Trophoblast cell (in vitro differentiated cells and primary cell): Measurements from ENCODE around the gene SCRN3.

Source experiments
- DNase-seq, 2 donors: peaks; one replicate each; pipeline ENCODE4 v3.0.0-alpha.2; 2016
- H2AFZ ChIP-seq: 2 replicates; pipeline ENCODE4 v1.6.1; 2013; ENCODE audit warnings: low read length, moderate library complexity, mild to moderate bottlenecking; ENCODE audit not compliant: insufficient read depth, poor library complexity
- H2AK5ac ChIP-seq: 2 replicates; pipeline ENCODE4 v1.6.1; 2013; ENCODE audit warnings: mild to moderate bottlenecking, low read length
- H2BK120ac ChIP-seq: 2 replicates; pipeline ENCODE4 v1.6.1; 2013; ENCODE audit warnings: low read length, mild to moderate bottlenecking, moderate library complexity; ENCODE audit not compliant: insufficient read depth, poor library complexity
- H2BK12ac ChIP-seq: 2 replicates; pipeline ENCODE4 v1.6.1; 2013; ENCODE audit warnings: mild to moderate bottlenecking, low read length, moderate library complexity
- H2BK5ac ChIP-seq: 2 replicates; pipeline ENCODE4 v1.6.1; 2013; ENCODE audit warnings: low read length, low read depth, moderate library complexity, mild to moderate bottlenecking; ENCODE audit not compliant: poor library complexity
- H3K14ac ChIP-seq: 2 replicates; pipeline ENCODE4 v1.6.1; 2013; ENCODE audit warnings: mild to moderate bottlenecking, low read length
- H3K18ac ChIP-seq: 2 replicates; pipeline ENCODE4 v1.6.1; 2013; ENCODE audit warnings: mild to moderate bottlenecking, low read length
- H3K23ac ChIP-seq: 2 replicates; pipeline ENCODE4 v1.6.1; 2013; ENCODE audit warnings: low read length
- H3K27ac ChIP-seq: 2 replicates; pipeline ENCODE4 v1.5.1; 2013; ENCODE audit warnings: low read depth, mild to moderate bottlenecking, inconsistent platforms, low read length, moderate library complexity
- H3K27me3 ChIP-seq: 2 replicates; pipeline ENCODE4 v1.6.1; 2013; ENCODE audit warnings: inconsistent platforms, mild to moderate bottlenecking, low read length, moderate library complexity; ENCODE audit not compliant: insufficient read depth
- H3K36me3 ChIP-seq, 2 experiments: 1 replicate in 1 of 2; 2 replicates in 1 of 2; pipeline ENCODE4 v1.6.1; 2013; ENCODE audit warnings: low read length in 2 of 2, mild to moderate bottlenecking in 2 of 2, moderate library complexity in 1 of 2; ENCODE audit not compliant: insufficient read depth in 2 of 2, control insufficient read depth in 1 of 2
- H3K4ac ChIP-seq: 2 replicates; pipeline ENCODE4 v1.6.1; 2013; ENCODE audit warnings: low read depth, mild to moderate bottlenecking, low read length, moderate library complexity
- H3K4me1 ChIP-seq, 2 experiments: 1 replicate in 1 of 2; 2 replicates in 1 of 2; pipeline ENCODE4 v1.6.1; 2013; ENCODE audit warnings: low read length in 2 of 2, mild to moderate bottlenecking in 2 of 2, moderate library complexity in 1 of 2; ENCODE audit not compliant: insufficient read depth in 2 of 2, control insufficient read depth in 1 of 2
- H3K4me2 ChIP-seq: 2 replicates; pipeline ENCODE4 v1.6.1; 2013; ENCODE audit warnings: inconsistent platforms, mild to moderate bottlenecking, low read length, moderate library complexity
- H3K4me3 ChIP-seq: 2 replicates; pipeline ENCODE4 v1.5.1; 2013; ENCODE audit warnings: mild to moderate bottlenecking, low read depth, low read length, inconsistent platforms
- H3K79me1 ChIP-seq: one replicate; pipeline ENCODE4 v1.6.1; 2013; ENCODE audit warnings: low read length
- H3K79me2 ChIP-seq: 2 replicates; pipeline ENCODE4 v1.6.1; 2013; ENCODE audit warnings: low read length, mild to moderate bottlenecking; ENCODE audit not compliant: control insufficient read depth, insufficient read depth, poor library complexity
- H3K9ac ChIP-seq: 2 replicates; pipeline ENCODE4 v1.6.1; 2013; ENCODE audit warnings: mild to moderate bottlenecking, low read length
- H3K9me3 ChIP-seq: 2 replicates; pipeline ENCODE4 v1.6.1; 2013; ENCODE audit warnings: low read depth, mild to moderate bottlenecking, control low read depth, inconsistent platforms, low read length; ENCODE audit not compliant: insufficient read depth
- H4K12ac ChIP-seq: 2 replicates; pipeline ENCODE4 v1.6.1; 2013; ENCODE audit warnings: low read depth, mild to moderate bottlenecking, low read length, moderate library complexity
- H4K8ac ChIP-seq: 2 replicates; pipeline ENCODE4 v1.6.1; 2013; ENCODE audit warnings: low read depth, mild to moderate bottlenecking, low read length, moderate library complexity
- H4K91ac ChIP-seq: one replicate; pipeline ENCODE4 v1.6.1; 2013; ENCODE audit warnings: low read depth, mild to moderate bottlenecking, low read length, moderate library complexity
- WGBS: extraction: QIAGEN DNeasy Blood & Tissue Kit; methylation state at CpG from one replicate; pipeline ENCODE4 v1.1.7; 2013; ENCODE audit warnings: missing lambda C conversion rate; ENCODE audit not compliant: insufficient read length, insufficient coverage; ENCODE audit errors: extremely low coverage; 5-methylcytosine and 5-hydroxymethylcytosine counted together

The SCRN3 gene

DNA sequence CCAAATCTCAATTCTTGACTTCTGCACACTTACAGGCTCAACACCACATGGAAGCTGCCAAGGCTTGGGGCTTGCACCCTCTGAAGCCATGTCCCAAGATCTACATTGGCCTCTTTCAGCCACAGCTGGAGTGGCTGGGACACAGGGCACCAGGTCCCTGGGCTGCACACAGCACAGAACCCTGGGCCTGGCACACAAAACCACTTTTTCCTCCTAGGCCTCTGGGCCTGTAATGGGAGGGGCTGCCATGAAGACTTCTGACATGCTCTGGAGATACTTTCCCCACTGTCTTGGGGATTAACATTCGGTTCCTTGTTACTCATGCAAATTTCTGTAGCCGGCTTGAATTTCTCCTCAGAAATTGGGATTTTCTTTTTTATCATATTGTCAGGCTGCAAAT, 30.9 kb upstream of the SCRN3 start:
- WGBS = no CpG with 5 or more reads among the region's 2 CpGs
- H2AFZ ChIP-seq = no peak overlapping the region
- no peak overlapping the region for H3K4me2 ChIP-seq
- no peaks in the 10 kb centered on the region for H3K79me2 ChIP-seq
- H3K14ac ChIP-seq = no peak overlapping the region
- no peak for DNase-seq
- no peak overlapping the region for H4K91ac ChIP-seq
- no peak overlapping the region for H2BK12ac ChIP-seq
- peaks cover 10 to 12% of the 10 kb centered on the region in 2 experiments for H3K36me3 ChIP-seq
- H3K4me3 ChIP-seq = peak overlapping the region; percentile 65
- H2BK5ac ChIP-seq = no peak overlapping the region
- H4K8ac ChIP-seq = no peak overlapping the region
- H3K23ac ChIP-seq = no peak overlapping the region
- no peak overlapping the region for H4K12ac ChIP-seq
- no peak overlapping the region for H3K18ac ChIP-seq
- no peak overlapping the region for H2AK5ac ChIP-seq
- H3K4ac ChIP-seq = no peak overlapping the region
- H3K27ac ChIP-seq = no peak overlapping the region
- H3K79me1 ChIP-seq = no peaks in the 10 kb centered on the region
- H3K4me1 ChIP-seq = no peaks in the 10 kb centered on the region
- H3K9ac ChIP-seq = no peak overlapping the region
- no peaks in the 10 kb centered on the region for H3K27me3 ChIP-seq
- no peak overlapping the region for H2BK120ac ChIP-seq
- peaks cover 8% of the 10 kb centered on the region for H3K9me3 ChIP-seq

GRCh38 chr2:174365571-174365970, 30.0 kb upstream of the SCRN3 start:
- no peak overlapping the region for H3K18ac ChIP-seq
- no peak overlapping the region for H3K23ac ChIP-seq
- no peak overlapping the region for H2AK5ac ChIP-seq
- no peak for DNase-seq
- H2BK12ac ChIP-seq = no peak overlapping the region
- no peak overlapping the region for H3K4me3 ChIP-seq
- no peak overlapping the region for H3K27ac ChIP-seq
- H3K36me3 ChIP-seq = peaks cover 15 to 16% of the 10 kb centered on the region in 2 experiments
- H3K79me2 ChIP-seq = no peaks in the 10 kb centered on the region
- no peak overlapping the region for H2BK120ac ChIP-seq
- WGBS = no CpG with 5 or more reads among the region's 2 CpGs
- no peak overlapping the region for H3K4me2 ChIP-seq
- H3K4me1 ChIP-seq = no peaks in the 10 kb centered on the region
- no peak overlapping the region for H2BK5ac ChIP-seq
- no peak overlapping the region for H4K12ac ChIP-seq
- no peak overlapping the region for H3K4ac ChIP-seq
- H4K91ac ChIP-seq = no peak overlapping the region
- no peak overlapping the region for H3K9ac ChIP-seq
- peaks cover 8% of the 10 kb centered on the region for H3K9me3 ChIP-seq
- H4K8ac ChIP-seq = no peak overlapping the region
- no peaks in the 10 kb centered on the region for H3K27me3 ChIP-seq
- H3K79me1 ChIP-seq = no peaks in the 10 kb centered on the region
- no peak overlapping the region for H2AFZ ChIP-seq
- H3K14ac ChIP-seq = no peak overlapping the region

DNA sequence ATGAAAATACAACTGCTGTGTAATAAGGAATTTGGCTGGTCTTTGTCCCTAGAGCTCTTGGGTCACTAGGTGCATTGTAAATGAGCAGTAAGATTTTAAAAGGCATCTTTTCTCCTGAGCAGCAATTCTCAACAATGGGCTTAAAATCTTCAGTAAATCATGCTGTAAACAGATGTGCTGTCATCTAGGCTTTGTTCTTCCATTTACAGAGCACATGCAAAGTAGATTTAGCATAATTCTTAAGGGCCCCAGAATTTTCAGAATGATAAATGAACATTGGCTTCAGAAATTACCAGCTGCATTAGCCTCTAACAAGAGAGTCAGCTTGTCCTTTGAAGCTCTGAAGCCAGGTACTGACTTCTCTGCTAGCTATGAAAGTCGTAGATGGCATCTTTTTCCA, 26.8 kb upstream of the SCRN3 start:
- Histone ChIP-seq H4K12ac (no peak overlapping the region), H3K4ac (no peak overlapping the region), H3K4me3 (no peak overlapping the region), H3K27me3 (no peaks in the 10 kb centered on the region), H3K27ac (no peak overlapping the region), H3K14ac (no peak overlapping the region), H3K9ac (no peak overlapping the region), H3K9me3 (peaks cover 8% of the 10 kb centered on the region), H2BK12ac (no peak overlapping the region), H3K4me1 (no peaks in the 10 kb centered on the region), H4K8ac (no peak overlapping the region), H3K36me3 (peaks cover 16 to 18% of the 10 kb centered on the region in 2 experiments), H4K91ac (no peak overlapping the region), H2BK120ac (no peak overlapping the region), H3K23ac (no peak overlapping the region), H2AFZ (no peak overlapping the region), H3K4me2 (no peak overlapping the region), H2BK5ac (no peak overlapping the region), H2AK5ac (no peak overlapping the region), H3K79me2 (no peaks in the 10 kb centered on the region), H3K18ac (no peak overlapping the region), H3K79me1 (no peaks in the 10 kb centered on the region)
- no CpG with 5 or more reads among the region's 1 CpG for WGBS
- no peak for DNase-seq

GRCh38 chr2:174376967-174377366, 18.6 kb upstream of the SCRN3 start:
- H3K4me2 ChIP-seq = no peak overlapping the region
- H3K79me1 ChIP-seq = no peaks in the 10 kb centered on the region
- H3K27ac ChIP-seq = no peak overlapping the region
- H3K4me3 ChIP-seq = no peak overlapping the region
- H3K18ac ChIP-seq = no peak overlapping the region
- no peaks in the 10 kb centered on the region for H3K27me3 ChIP-seq
- no peak overlapping the region for H2BK5ac ChIP-seq
- no peak overlapping the region for H2BK12ac ChIP-seq
- no peaks in the 10 kb centered on the region for H3K4me1 ChIP-seq
- peak; percentile 55 to 83 for DNase-seq
- no peak overlapping the region for H3K4ac ChIP-seq
- H2BK120ac ChIP-seq = no peak overlapping the region
- no peak overlapping the region for H2AK5ac ChIP-seq
- no peaks in the 10 kb centered on the region for H3K79me2 ChIP-seq
- no peak overlapping the region for H4K12ac ChIP-seq
- H3K9ac ChIP-seq = no peak overlapping the region
- peaks cover 19 to 24% of the 10 kb centered on the region in 2 experiments for H3K36me3 ChIP-seq
- no peak overlapping the region for H2AFZ ChIP-seq
- WGBS = no CpG with 5 or more reads among the region's 2 CpGs
- H4K91ac ChIP-seq = no peak overlapping the region
- no peak overlapping the region for H4K8ac ChIP-seq
- H3K14ac ChIP-seq = no peak overlapping the region
- no peaks in the 10 kb centered on the region for H3K9me3 ChIP-seq
- H3K23ac ChIP-seq = no peak overlapping the region
